ENCODE data around the gene GAS6. TPM values are rescaled to one million over a fixed set of nuclear protein-coding genes. Genes with fewer than 3 reads are reported as not detected.

Gene GAS6
- total and polyA plus RNA-seq, 2 donors (not counting 1 experiment from before 2014, with no cell fraction given): 227 to 301 TPM

DNA sequence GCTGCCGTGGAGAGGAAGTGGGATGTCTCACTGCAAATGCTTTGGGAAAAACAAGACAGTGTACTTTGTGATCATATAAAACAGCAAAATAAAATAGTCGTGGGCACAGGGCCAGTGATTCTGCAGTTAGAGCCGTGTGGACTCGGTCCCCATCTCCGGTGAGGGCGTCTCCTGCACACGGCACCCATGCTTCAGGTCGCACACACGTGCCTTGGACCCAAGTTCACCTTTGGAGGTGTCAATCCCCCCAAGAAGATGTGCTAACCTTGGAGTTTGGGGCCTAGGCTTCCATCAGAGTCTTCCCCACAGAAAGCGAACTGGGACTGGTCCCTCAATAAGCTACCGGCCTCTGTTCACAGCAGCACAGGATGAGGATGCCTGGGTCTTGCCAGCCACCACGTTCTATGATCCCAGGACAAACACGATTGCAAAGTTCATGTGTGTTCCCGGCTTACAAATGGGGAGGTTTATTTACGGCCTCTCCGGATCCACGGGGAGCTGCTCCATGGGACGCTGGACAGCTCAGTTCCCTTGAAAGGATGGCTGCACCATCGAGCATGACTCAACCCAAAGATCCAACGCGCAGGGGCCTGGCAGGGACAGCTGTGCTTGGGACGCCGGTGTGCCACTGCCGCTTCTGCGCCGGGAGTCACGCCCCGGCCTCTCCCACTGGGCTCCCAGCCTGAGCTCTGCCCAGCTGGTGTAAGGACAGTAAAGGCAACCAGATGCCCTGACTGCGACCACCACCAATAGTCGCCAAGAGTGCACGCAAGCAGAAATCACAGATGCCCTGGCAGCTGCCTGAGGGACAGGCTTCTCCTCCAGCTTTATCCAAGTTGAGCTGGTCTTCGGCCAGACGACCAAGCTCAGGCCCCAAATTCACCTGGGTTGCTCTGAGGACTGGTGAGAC is 8.6 kb downstream of the GAS6 start:
- Histone ChIP-seq H4K20me1 (ENCODE audit: control insufficient read depth, extremely low read depth, insufficient read depth, low read length) (peaks cover 2% of the 10 kb centered on the region), H3K36me3 (ENCODE audit: control insufficient read depth, insufficient read depth, low read length) (peaks cover 17% of the 10 kb centered on the region), H3K4me1 (ENCODE audit: control insufficient read depth, extremely low read depth, insufficient read depth, low read length) (peaks cover 37% of the 10 kb centered on the region), H3K4me3 (replicated peaks in 1 of 4; ENCODE audit: control extremely low read depth in 1 of 4, insufficient read depth in 1 of 4, low read depth in 3 of 4, low read length in 4 of 4) (no peak overlapping the region), H3K79me2 (ENCODE audit: control insufficient read depth, insufficient read depth, low read length) (peaks cover 98% of the 10 kb centered on the region), H3K27me3 (ENCODE audit: control insufficient read depth, insufficient read depth, low read length) (no peaks in the 10 kb centered on the region), H3K27ac (ENCODE audit: insufficient read depth, low read length) (peak overlapping the region; percentile 72), H3K9me3 (ENCODE audit: control insufficient read depth, insufficient read depth, low read depth, low read length) (no peaks in the 10 kb centered on the region), H2AFZ (ENCODE audit: low read length) (no peak overlapping the region), H3K9ac (ENCODE audit: insufficient read depth, low read length) (peak overlapping the region; percentile 24), H3K4me2 (ENCODE audit: extremely low read depth, insufficient read depth, low read length) (peak overlapping the region; percentile 49)
- DNase-seq (ENCODE audit: low read depth in 2 of 2): no peak
- TF ChIP-seq, protein P1, sequence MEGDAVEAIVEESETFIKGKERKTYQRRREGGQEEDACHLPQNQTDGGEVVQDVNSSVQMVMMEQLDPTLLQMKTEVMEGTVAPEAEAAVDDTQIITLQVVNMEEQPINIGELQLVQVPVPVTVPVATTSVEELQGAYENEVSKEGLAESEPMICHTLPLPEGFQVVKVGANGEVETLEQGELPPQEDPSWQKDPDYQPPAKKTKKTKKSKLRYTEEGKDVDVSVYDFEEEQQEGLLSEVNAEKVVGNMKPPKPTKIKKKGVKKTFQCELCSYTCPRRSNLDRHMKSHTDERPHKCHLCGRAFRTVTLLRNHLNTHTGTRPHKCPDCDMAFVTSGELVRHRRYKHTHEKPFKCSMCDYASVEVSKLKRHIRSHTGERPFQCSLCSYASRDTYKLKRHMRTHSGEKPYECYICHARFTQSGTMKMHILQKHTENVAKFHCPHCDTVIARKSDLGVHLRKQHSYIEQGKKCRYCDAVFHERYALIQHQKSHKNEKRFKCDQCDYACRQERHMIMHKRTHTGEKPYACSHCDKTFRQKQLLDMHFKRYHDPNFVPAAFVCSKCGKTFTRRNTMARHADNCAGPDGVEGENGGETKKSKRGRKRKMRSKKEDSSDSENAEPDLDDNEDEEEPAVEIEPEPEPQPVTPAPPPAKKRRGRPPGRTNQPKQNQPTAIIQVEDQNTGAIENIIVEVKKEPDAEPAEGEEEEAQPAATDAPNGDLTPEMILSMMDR (conservative IDR thresholded peaks at IDR 0.05 in 1 of 2, IDR thresholded peaks at IDR 0.05 in 1 of 2; ENCODE audit: low read depth in 1 of 2, low read length in 2 of 2): no peak
- no peak for TF ChIP-seq EZH2 (IDR thresholded peaks at IDR 0.05; ENCODE audit: low read length, missing control alignments)

DNA sequence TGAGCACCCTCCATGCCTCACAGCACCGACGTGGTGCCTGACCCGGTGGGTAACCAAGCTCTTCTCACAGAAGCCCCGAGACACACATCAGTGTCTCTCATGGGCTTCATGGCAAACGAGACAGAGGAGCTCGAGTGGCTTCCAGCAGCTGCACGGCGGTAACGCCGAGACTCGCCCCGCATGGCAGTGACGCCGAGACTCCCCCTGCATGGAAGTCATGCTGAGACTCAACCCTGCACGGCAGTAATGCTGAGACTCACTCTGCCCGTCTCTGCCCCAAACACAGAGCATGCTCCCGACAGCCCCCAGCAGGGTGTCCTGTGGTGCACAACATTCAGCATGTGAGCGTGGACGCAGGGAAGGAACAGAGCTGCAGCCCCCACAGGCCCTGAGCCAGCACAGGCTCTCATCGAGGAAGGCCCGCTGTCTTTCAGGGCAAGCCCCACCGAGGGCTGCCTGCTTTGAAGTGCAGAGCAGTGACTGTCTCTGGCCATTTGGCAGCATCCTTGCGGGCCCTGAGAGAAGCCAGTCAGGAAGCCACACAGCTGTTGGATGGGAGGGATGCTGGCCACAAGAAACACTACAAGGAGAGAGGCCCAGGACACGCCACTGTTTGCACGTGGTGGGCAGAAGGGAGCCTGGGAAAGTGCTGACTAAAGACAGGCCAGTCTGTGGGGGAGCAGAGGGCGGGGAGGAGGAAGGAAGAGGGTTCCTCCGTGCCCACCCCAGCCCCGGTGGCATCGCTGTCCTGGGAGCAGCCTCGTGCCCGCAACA is 9.5 kb downstream of the GAS6 start:
- DNase-seq (ENCODE audit: low read depth in 2 of 2): peak; percentile 66 to 79
- peak overlapping the region; percentile 60 for H3K4me2 ChIP-seq (ENCODE audit: extremely low read depth, insufficient read depth, low read length)
- no peaks in the 10 kb centered on the region for H3K9me3 ChIP-seq (ENCODE audit: control insufficient read depth, insufficient read depth, low read depth, low read length)
- H3K79me2 ChIP-seq (ENCODE audit: control insufficient read depth, insufficient read depth, low read length): peaks cover 98% of the 10 kb centered on the region
- no peak overlapping the region for H3K4me3 ChIP-seq (replicated peaks in 1 of 4; ENCODE audit: control extremely low read depth in 1 of 4, insufficient read depth in 1 of 4, low read depth in 3 of 4, low read length in 4 of 4)
- peaks cover 2% of the 10 kb centered on the region for H4K20me1 ChIP-seq (ENCODE audit: control insufficient read depth, extremely low read depth, insufficient read depth, low read length)
- peaks cover 41% of the 10 kb centered on the region for H3K4me1 ChIP-seq (ENCODE audit: control insufficient read depth, extremely low read depth, insufficient read depth, low read length)
- H3K27ac ChIP-seq (ENCODE audit: insufficient read depth, low read length): peak overlapping the region; percentile 72
- no peaks in the 10 kb centered on the region for H3K27me3 ChIP-seq (ENCODE audit: control insufficient read depth, insufficient read depth, low read length)
- H2AFZ ChIP-seq (ENCODE audit: low read length): no peak overlapping the region
- H3K9ac ChIP-seq (ENCODE audit: insufficient read depth, low read length): peak overlapping the region; percentile 24
- peaks cover 17% of the 10 kb centered on the region for H3K36me3 ChIP-seq (ENCODE audit: control insufficient read depth, insufficient read depth, low read length)
- TF ChIP-seq, protein P1 (conservative IDR thresholded peaks at IDR 0.05 in 1 of 2, IDR thresholded peaks at IDR 0.05 in 1 of 2; ENCODE audit: low read depth in 1 of 2, low read length in 2 of 2): no peak
- no peak for TF ChIP-seq EZH2 (IDR thresholded peaks at IDR 0.05; ENCODE audit: low read length, missing control alignments)
